RWPE2 (cell line): ENCODE measurements around the gene SLX4.

ENCODE experiments used
- ATAC-seq: fragments of 200-7000 bp; cut with Tn5 transposase; 3 replicates; pipeline ENCODE4 v1.9.1; 2021; ENCODE audit warnings: low read depth
- DNase-seq: peaks from one replicate; pipeline ENCODE4 v3.0.0-alpha.2; 2020; ENCODE audit warnings: low spot score
- H3K27ac ChIP-seq: fragments of 450-650 bp; 2 replicates; pipeline ENCODE4 v1.5.1; 2017; ENCODE audit warnings: mild to moderate bottlenecking; ENCODE audit not compliant: poor library complexity, severe bottlenecking
- H3K27me3 ChIP-seq: fragments of 250-450 bp; sonication (Bioruptor Pico); 2 replicates; pipeline ENCODE4 v1.5.1; 2021; ENCODE audit warnings: mild to moderate bottlenecking, moderate library complexity; ENCODE audit not compliant: insufficient read depth, poor library complexity, severe bottlenecking
- H3K36me3 ChIP-seq: fragments of 250-450 bp; sonication (Bioruptor Pico); 2 replicates; pipeline ENCODE4 v1.5.1; 2020; ENCODE audit warnings: low read depth, mild to moderate bottlenecking, moderate library complexity
- H3K4me1 ChIP-seq: fragments of 250-450 bp; sonication (Bioruptor Pico); 2 replicates; pipeline ENCODE4 v1.5.1; 2021; ENCODE audit warnings: mild to moderate bottlenecking, moderate library complexity; ENCODE audit not compliant: insufficient read depth, poor library complexity, severe bottlenecking
- H3K4me3 ChIP-seq: fragments of 250-450 bp; sonication (Bioruptor Pico); 2 replicates; pipeline ENCODE4 v1.5.1; 2021; ENCODE audit warnings: mild to moderate bottlenecking, moderate library complexity; ENCODE audit not compliant: severe bottlenecking
- H3K9me3 ChIP-seq: fragments of 250-450 bp; sonication (Bioruptor Pico); 2 replicates; pipeline ENCODE4 v1.5.1; 2021; ENCODE audit warnings: mild to moderate bottlenecking, moderate library complexity; ENCODE audit not compliant: severe bottlenecking
- TF ChIP-seq, protein P1 (sequence below): fragments of 450-650 bp; IDR thresholded peaks from one replicate; pipeline ENCODE4 v1.5.1; 2017; ENCODE audit warnings: mild to moderate bottlenecking, moderate library complexity; ENCODE audit not compliant: poor library complexity, severe bottlenecking

SLX4 gene

DNA sequence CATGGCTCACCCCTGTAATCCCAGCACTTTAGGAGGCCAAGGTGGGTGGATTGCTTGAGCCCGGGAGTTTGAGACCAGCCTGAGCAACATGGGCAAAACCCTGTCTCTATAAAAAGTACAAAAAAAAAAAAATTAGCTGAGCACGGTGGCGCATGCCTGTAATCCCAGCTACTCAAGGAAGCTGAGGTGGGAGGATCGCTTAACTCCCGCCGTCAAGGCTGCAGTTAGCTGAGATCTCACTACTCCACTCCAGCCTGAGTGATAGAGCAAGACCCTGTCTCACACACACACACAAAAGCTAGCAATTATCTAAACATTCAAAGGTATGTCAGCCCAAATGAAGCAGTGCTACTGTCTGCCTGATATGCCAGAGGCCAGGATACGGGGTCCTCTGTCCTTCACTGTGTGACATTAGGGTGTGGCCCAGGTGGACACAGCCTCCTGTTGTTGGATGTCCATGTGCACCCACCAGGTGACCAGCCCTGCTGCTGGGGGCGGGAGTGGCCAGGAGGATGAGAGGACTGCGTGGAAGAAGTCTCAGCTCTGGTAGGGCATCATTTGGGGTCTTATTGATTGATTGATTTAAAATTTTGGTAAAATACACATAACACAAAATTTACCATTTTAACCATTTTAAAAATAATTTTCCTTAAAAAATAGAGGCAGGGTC, 38.1 kb downstream of the SLX4 start:
- DNase-seq (no peak), ATAC-seq (no peak)
- H3K27me3 ChIP-seq, result no peaks in the 10 kb centered on the region
- no peaks in the 10 kb centered on the region for H3K9me3 ChIP-seq
- H3K4me3 ChIP-seq, result no peak overlapping the region
- no peaks in the 10 kb centered on the region for H3K4me1 ChIP-seq
- H3K36me3 ChIP-seq, result no peaks in the 10 kb centered on the region
- TF ChIP-seq, protein P1, sequence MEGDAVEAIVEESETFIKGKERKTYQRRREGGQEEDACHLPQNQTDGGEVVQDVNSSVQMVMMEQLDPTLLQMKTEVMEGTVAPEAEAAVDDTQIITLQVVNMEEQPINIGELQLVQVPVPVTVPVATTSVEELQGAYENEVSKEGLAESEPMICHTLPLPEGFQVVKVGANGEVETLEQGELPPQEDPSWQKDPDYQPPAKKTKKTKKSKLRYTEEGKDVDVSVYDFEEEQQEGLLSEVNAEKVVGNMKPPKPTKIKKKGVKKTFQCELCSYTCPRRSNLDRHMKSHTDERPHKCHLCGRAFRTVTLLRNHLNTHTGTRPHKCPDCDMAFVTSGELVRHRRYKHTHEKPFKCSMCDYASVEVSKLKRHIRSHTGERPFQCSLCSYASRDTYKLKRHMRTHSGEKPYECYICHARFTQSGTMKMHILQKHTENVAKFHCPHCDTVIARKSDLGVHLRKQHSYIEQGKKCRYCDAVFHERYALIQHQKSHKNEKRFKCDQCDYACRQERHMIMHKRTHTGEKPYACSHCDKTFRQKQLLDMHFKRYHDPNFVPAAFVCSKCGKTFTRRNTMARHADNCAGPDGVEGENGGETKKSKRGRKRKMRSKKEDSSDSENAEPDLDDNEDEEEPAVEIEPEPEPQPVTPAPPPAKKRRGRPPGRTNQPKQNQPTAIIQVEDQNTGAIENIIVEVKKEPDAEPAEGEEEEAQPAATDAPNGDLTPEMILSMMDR, result no peak
- H3K27ac ChIP-seq, result no peak overlapping the region

DNA sequence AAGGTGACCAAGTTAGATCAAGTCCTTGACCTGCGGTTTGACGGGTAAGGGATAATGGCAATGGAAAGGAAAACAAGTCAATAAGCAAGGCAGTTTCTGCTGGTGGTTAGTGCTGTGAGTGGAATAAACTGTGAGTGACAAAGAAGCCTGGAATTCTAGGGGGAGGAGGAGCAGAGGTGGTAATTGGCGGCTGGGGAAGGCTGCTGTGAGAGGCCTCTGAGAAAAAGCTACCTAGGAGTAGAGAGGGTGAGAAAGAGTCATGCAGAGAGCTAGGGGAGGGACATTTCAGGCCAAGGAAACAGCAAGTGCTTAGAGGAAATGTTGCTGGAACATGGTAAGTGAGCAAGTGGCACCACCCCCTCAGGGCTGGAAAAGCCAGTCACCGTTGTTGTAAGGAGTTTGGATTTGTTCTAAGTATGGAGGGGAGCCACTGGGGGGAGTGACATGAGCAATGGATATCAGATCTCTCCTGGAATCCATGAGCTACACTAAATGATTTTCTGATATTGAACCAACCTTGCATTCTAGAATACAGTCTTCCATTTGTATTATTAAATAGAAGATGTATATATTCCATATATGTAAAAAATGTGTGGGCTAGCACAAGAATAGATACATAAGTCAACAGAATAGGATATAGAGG, 40.9 kb downstream of the SLX4 start:
- no peaks in the 10 kb centered on the region for H3K4me1 ChIP-seq
- no peak for DNase-seq
- TF ChIP-seq, protein P1, result no peak
- H3K4me3 ChIP-seq, result no peak overlapping the region
- no peaks in the 10 kb centered on the region for H3K36me3 ChIP-seq
- H3K9me3 ChIP-seq, result no peaks in the 10 kb centered on the region
- H3K27ac ChIP-seq, result no peak overlapping the region
- no peak for ATAC-seq
- H3K27me3 ChIP-seq, result no peaks in the 10 kb centered on the region

DNA sequence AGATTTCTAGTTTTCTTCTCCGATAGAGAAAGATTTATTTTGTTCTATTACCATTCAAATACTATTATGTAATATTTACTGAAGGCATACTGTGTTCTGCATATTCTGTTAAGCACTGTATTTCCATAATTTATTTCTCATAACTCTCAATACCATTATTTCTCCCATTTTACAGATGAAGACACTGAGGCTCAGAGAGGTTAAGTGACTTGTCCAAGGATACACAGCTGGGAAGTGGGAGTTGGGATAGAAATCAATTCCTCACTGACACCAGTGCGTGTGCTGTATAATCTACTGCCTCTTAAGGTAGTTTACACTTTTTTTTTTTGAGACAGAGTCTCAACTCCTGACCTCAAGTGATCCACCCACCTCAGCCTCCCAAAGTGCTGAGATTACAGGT, 41.6 kb downstream of the SLX4 start:
- Histone ChIP-seq H3K4me1 (no peaks in the 10 kb centered on the region), H3K27me3 (no peaks in the 10 kb centered on the region), H3K36me3 (no peaks in the 10 kb centered on the region), H3K9me3 (no peaks in the 10 kb centered on the region), H3K27ac (no peak overlapping the region), H3K4me3 (no peak overlapping the region)
- ATAC-seq (no peak), DNase-seq (no peak)
- TF ChIP-seq, protein P1, result no peak

DNA sequence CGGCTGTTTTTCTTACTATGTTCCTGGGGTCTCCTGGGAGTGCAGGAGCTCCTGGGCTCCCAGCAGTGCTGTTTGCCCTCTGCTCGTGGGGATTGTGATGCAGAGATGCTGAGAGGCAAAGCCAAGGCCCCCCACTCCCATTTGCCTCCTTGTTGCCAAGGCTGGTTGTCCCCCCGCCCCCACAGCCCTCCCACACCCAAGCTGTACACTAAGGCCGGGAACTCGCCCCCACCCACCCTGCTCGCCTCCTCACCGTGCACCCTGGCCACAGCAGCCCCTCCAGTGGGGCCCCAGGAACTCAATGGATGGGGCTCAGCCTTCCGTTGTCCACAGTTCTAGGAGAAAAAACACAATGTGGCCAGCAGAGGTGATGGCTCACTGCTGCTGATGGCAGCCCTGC, 44.4 kb downstream of the SLX4 start:
- Histone ChIP-seq H3K9me3 (no peaks in the 10 kb centered on the region), H3K36me3 (no peaks in the 10 kb centered on the region), H3K27ac (no peak overlapping the region), H3K4me1 (no peaks in the 10 kb centered on the region), H3K27me3 (no peaks in the 10 kb centered on the region), H3K4me3 (no peak overlapping the region)
- TF ChIP-seq, protein P1, result no peak
- DNase-seq (no peak), ATAC-seq (no peak)

DNA sequence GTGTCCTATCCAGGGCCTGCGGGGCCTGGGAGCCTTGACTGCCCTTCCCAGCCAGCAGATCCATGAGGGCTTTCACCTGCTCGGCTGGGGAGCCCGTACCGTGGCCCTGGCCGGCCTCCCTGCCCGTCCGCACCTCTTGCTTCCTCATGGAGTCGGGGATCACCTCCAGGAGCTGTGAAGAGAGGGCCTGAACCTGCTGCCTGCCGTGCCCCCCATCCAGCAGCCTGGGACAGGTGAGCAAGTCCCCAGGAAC, 46.6 kb downstream of the SLX4 start:
- DNase-seq (no peak), ATAC-seq (no peak)
- TF ChIP-seq, protein P1, result no peak
- Histone ChIP-seq H3K9me3 (no peaks in the 10 kb centered on the region), H3K27ac (no peak overlapping the region), H3K36me3 (no peaks in the 10 kb centered on the region), H3K4me3 (no peak overlapping the region), H3K4me1 (no peaks in the 10 kb centered on the region), H3K27me3 (no peaks in the 10 kb centered on the region)
